Measurements from ENCODE around the gene CFAP70. TPM values are rescaled to one million over a fixed set of nuclear protein-coding genes. Genes with fewer than 3 reads are reported as not detected.

Gene CFAP70
- total RNA-seq, 1 experiment from 2014 or later, result 0.24 TPM

DNA sequence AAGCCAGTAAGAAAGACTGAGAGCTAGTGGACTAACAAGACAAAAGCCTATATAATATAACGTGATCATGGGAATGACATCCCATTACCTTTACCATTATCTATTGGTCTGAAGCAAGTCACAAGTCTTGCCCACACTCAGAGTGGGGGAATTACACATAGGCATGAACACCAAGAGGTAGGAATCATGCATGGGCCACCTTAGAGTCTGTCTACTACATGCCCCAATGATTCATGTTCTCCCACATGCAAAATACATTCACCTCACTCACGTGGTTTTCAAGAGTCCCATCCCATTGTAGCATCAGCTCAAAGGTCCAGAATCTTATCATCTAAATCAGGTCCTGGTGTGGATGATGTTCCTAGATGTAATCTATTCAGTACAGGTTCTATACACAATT is 141.0 kb downstream of the CFAP70 start:
- no peak overlapping the region for H3K27ac Mint-ChIP-seq
- no peaks in the 10 kb centered on the region for H3K27me3 ChIP-seq (ENCODE audit: insufficient read depth, low read length)
- no peaks in the 10 kb centered on the region for H3K4me1 ChIP-seq (ENCODE audit: insufficient read depth, low read length)
- WGBS (ENCODE audit: extremely low coverage, insufficient read length, low lambda C conversion rate), result no CpG with 5 or more reads among the region's 2 CpGs
- no peak overlapping the region for H2AK5ac ChIP-seq (ENCODE audit: insufficient read length, low read length)
- H3T11ph ChIP-seq (ENCODE audit: low read length), result no peak overlapping the region
- H3K4me2 ChIP-seq (ENCODE audit: insufficient read depth, insufficient read length, low read length), result no peak overlapping the region
- no peak overlapping the region for H3K56ac ChIP-seq (ENCODE audit: insufficient read length, low read depth, low read length)
- no peak for DNase-seq
- H3K79me1 ChIP-seq (ENCODE audit: insufficient read depth, low read depth, low read length, poor library complexity, severe bottlenecking), result no peaks in the 10 kb centered on the region
- no peaks in the 10 kb centered on the region for H3K9me3 ChIP-seq (ENCODE audit: control insufficient read depth, low read depth, low read length)
- H2BK5ac ChIP-seq (ENCODE audit: insufficient read length, low read length), result no peak overlapping the region
- no peak overlapping the region for H4K5ac ChIP-seq (ENCODE audit: insufficient read length, low read depth, low read length)
- H3K23ac ChIP-seq (ENCODE audit: insufficient read length, low read depth, low read length), result no peak overlapping the region
- H3K4me3 Mint-ChIP-seq, result no peak overlapping the region
- H3K79me2 ChIP-seq (ENCODE audit: insufficient read depth, low read length), result no peaks in the 10 kb centered on the region; the same call in 1 of the 2 replicates
- H2BK15ac ChIP-seq (ENCODE audit: low read depth, low read length), result no peak overlapping the region
- no peak overlapping the region for H3K27ac ChIP-seq (ENCODE audit: insufficient read length, low read depth, low read length)
- no peak overlapping the region for H3K4ac ChIP-seq (ENCODE audit: low read depth, low read length)
- TF ChIP-seq, protein P1, sequence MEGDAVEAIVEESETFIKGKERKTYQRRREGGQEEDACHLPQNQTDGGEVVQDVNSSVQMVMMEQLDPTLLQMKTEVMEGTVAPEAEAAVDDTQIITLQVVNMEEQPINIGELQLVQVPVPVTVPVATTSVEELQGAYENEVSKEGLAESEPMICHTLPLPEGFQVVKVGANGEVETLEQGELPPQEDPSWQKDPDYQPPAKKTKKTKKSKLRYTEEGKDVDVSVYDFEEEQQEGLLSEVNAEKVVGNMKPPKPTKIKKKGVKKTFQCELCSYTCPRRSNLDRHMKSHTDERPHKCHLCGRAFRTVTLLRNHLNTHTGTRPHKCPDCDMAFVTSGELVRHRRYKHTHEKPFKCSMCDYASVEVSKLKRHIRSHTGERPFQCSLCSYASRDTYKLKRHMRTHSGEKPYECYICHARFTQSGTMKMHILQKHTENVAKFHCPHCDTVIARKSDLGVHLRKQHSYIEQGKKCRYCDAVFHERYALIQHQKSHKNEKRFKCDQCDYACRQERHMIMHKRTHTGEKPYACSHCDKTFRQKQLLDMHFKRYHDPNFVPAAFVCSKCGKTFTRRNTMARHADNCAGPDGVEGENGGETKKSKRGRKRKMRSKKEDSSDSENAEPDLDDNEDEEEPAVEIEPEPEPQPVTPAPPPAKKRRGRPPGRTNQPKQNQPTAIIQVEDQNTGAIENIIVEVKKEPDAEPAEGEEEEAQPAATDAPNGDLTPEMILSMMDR (conservative IDR thresholded peaks at IDR 0.05), result no peak
- H2BK12ac ChIP-seq (ENCODE audit: insufficient read length, low read depth, low read length), result no peak overlapping the region
- no peaks in the 10 kb centered on the region for H3K9me3 Mint-ChIP-seq
- H4K91ac ChIP-seq (ENCODE audit: insufficient read length, low read depth, low read length), result no peak overlapping the region
- H3K23me2 ChIP-seq (ENCODE audit: insufficient read length, low read depth, low read length, poor library complexity, severe bottlenecking), result no peaks in the 10 kb centered on the region
- no peak overlapping the region for H2BK20ac ChIP-seq (ENCODE audit: low read depth, low read length, poor library complexity, severe bottlenecking)
- peaks cover 0 to 11% (median 10%) of the 10 kb centered on the region in 3 experiments; a peak in 5 of 7 replicates for H3K36me3 Mint-ChIP-seq (ENCODE audit: insufficient read depth in 1 of 3, low read depth in 3 of 3)
- H4K8ac ChIP-seq (replicated peaks; ENCODE audit: insufficient read length, low read depth, low read length), result no peak overlapping the region
- no peak overlapping the region for H2BK120ac ChIP-seq (ENCODE audit: low read depth, low read length, poor library complexity, severe bottlenecking)
- no peaks in the 10 kb centered on the region for H3K4me1 Mint-ChIP-seq
- no peak overlapping the region for H2AFZ ChIP-seq (ENCODE audit: low read length)
- no peak overlapping the region for H3K14ac ChIP-seq (ENCODE audit: insufficient read depth, low read length)
- H3K9ac ChIP-seq (ENCODE audit: extremely low read depth, insufficient read length, low read length), result no peak overlapping the region
- no peaks in the 10 kb centered on the region for H3K27me3 Mint-ChIP-seq (ENCODE audit: low read depth)
- H3K18ac ChIP-seq (ENCODE audit: insufficient read length, low read depth, low read length), result no peak overlapping the region
- H4K20me1 ChIP-seq (ENCODE audit: control insufficient read depth, insufficient read depth, insufficient read length), result no peaks in the 10 kb centered on the region

All from H9 (cell line).